ENCODE data around the gene SLC25A23.

The SLC25A23 gene

DNA sequence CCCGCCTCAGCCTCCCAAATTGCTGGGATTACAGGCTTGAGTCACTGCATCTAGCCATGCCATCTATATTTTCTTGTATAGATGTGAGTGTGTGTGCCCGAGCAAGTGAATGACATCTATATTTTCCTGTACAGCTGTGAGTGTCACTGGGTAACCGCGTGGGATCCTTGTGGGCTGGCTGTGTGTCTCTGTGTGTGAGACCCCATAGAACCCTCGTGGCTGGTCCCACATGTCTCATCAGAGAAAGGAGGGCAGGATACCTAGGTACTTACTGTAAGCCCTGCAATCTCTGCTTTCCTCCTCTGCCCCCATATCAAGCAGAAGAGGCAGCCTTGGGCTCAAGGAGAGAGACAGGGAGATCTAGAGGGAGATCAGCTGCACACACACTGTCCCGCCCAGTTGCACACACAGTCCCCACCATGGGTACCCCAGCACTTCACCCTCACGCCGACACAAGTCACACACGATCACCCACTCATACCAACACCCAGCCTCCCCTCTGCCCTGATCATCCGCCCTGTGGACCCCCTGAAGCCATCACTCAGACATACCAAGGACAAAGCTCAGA lies 21.3 kb upstream of the SLC25A23 start:
- DNase-seq (ENCODE audit: low spot score) = peak; percentile 35
- TF ChIP-seq, protein P1, sequence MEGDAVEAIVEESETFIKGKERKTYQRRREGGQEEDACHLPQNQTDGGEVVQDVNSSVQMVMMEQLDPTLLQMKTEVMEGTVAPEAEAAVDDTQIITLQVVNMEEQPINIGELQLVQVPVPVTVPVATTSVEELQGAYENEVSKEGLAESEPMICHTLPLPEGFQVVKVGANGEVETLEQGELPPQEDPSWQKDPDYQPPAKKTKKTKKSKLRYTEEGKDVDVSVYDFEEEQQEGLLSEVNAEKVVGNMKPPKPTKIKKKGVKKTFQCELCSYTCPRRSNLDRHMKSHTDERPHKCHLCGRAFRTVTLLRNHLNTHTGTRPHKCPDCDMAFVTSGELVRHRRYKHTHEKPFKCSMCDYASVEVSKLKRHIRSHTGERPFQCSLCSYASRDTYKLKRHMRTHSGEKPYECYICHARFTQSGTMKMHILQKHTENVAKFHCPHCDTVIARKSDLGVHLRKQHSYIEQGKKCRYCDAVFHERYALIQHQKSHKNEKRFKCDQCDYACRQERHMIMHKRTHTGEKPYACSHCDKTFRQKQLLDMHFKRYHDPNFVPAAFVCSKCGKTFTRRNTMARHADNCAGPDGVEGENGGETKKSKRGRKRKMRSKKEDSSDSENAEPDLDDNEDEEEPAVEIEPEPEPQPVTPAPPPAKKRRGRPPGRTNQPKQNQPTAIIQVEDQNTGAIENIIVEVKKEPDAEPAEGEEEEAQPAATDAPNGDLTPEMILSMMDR (IDR thresholded peaks at IDR 0.05; ENCODE audit: extremely low read depth, insufficient read depth, missing control alignments) = no peak
- in situ Hi-C loops (cut with MboI; ENCODE audit: low pct_unique_long_range_greater_than_20kb, low sequenced_read_pairs, unreplicated experiment) = no loop called here

DNA sequence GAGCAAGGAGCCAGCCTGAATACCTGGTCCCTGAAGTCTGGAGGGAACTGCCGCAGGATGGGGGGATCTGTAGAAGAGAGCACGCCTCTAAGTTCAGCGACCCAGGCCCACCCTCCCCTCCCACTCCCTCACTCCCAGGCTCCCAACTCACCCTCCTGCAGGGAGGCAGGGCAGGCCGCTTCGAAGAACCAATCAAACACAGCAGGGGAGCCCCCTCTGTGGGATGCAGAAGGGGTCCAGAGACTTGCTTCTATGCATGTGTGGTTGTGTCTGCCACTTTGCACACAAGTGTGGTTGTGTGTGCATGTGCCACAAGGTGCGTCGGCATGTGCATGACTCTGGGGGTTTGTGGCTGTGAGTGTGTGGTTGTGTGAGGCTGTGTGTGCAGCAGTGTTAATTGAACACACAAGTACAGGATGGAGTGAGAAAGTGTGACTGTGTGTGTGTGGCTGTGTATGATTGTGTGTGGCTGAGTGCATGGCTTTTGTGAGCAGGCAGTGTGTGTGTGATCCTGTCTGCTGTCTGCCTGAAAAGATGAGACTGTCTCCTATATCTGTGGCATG lies 20.3 kb upstream of the SLC25A23 start:
- TF ChIP-seq, protein P1 (IDR thresholded peaks at IDR 0.05; ENCODE audit: extremely low read depth, insufficient read depth, missing control alignments) = no peak
- in situ Hi-C loops (cut with MboI; ENCODE audit: low pct_unique_long_range_greater_than_20kb, low sequenced_read_pairs, unreplicated experiment) = no loop called here
- peak; percentile 9 for DNase-seq (ENCODE audit: low spot score)

DNA sequence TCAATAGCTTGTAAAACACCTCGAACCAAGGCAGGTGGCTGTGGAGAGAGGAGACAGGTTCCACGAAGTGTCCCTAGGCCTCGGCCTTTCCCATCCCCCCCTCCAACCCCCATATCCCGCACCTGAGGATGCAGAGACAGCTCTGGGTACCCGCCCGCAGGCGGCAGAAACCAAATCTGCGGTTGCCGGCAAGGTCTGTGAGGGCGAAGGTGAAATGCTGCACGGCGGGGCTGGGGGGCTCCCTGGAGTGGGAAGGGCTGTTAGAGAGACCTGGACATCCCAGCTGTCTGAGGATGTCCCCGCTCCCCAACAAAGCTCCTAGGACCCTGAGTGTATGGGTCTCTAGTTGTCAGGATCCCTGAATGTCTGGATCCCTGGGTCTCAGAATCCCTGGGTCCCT lies 19.2 kb upstream of the SLC25A23 start:
- in situ Hi-C loops (cut with MboI; ENCODE audit: low pct_unique_long_range_greater_than_20kb, low sequenced_read_pairs, unreplicated experiment) = no loop called here
- TF ChIP-seq, protein P1 (IDR thresholded peaks at IDR 0.05; ENCODE audit: extremely low read depth, insufficient read depth, missing control alignments) = no peak

DNA sequence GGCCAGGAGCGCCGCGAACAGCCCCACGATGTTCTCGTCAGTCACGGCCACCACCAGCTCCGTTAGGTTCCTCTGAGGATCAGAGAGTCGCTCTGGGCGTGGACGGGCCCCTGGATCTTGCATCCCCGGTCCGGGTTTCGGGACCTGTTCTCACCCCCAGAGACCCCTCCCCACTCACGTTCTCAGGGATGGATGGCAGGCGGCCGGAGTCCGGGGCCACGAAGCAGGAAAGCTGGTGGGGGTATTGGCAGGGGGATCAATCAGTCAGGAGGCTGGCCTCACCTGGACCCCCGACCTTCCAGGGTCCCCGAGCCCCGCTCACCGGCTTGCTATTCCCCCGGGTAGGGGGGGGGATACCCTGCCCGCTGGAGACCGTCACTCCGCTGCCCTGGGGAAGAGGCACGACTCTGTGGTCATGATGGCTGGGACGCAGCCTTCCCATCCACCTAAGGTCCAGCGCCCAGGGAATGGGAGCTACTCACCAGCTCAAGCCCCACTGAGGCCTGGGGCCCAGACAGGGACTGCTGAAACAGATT lies 17.4 kb upstream of the SLC25A23 start:
- in situ Hi-C loops (cut with MboI; ENCODE audit: low pct_unique_long_range_greater_than_20kb, low sequenced_read_pairs, unreplicated experiment) = no loop called here
- DNase-seq (ENCODE audit: low spot score) = no peak
- TF ChIP-seq, protein P1 (IDR thresholded peaks at IDR 0.05; ENCODE audit: extremely low read depth, insufficient read depth, missing control alignments) = no peak

More for the DNA sequence above, 19.2 kb upstream of the SLC25A23 start:
- DNase-seq (ENCODE audit: low spot score) = no peak

DNA sequence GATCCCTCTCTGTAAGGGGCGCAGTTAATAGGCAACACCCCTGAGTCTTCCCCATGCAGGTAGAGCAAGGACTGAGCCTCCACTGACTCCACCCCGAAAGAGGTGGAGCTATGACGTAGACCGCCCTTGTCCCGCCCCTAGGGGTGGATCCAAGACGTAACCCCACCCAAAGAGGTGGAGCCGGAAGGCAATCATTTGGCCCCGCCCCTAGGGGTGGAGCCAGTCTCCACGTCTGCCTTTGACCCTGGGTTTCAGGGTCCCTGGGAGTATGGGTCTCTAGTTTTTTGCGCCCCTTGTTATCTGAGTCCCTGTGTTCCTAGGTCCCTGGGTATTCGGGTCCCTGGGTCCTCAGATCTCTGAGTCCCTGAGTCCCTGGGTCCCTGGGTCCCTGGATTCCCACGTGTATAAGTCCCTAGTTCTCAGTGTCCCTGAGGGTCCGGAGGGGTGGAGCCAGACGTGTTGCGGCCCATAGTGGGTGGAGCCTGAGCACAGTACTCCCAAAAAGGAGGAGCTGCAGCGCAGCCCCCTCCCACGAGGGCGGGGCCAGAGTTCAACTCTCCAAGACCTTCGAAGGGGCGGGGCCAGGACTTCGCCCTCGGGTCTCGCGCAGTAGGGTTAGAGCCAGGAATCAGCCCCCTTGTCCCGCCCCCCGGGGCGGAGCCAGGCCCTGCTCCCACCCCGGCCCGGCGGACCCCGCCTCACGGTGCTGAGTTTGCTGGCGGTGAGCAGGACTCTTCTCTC lies 16.7 kb upstream of the SLC25A23 start:
- DNase-seq (ENCODE audit: low spot score) = peak; percentile 83
- in situ Hi-C loops (cut with MboI; ENCODE audit: low pct_unique_long_range_greater_than_20kb, low sequenced_read_pairs, unreplicated experiment) = no loop called here
- TF ChIP-seq, protein P1 (IDR thresholded peaks at IDR 0.05; ENCODE audit: extremely low read depth, insufficient read depth, missing control alignments) = peak; percentile 9

DNA sequence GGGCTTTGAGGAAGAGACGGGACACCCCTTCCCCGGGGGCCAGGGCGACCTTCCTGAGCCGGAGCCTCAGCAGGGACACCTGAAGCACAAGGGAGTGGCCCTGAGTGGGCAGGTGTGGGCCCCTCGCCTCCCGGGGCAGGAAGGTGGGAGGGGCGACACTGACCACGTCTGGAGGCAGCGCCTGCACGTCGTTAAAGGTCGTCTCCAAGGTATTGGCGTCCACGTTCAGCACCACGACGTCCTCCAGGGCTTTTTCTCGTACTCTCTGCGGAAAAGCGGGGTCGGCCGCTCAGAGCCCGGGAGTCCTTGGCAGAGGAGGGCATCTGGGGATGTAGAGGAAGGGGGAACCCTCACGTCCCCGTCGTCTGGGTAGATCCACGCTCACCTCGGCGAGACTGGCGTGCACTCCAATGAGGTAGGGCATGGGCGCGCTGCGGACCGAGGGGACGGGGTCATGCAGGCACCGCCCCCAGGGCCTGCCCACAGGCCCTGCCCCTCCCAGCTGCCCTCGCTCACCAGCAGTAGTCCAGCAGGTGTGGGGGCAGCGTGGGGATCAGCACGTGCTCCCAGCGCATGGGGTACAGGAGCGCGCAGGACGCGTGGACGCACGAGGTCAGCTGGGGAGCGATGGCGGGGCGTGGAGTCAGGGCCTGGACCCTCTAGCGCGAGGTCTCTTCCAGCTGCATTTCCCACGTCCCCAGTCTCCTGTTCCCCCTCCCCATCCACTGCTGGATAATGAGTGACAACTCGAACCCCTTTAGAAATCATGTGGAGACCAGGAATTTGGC lies 15.9 kb upstream of the SLC25A23 start:
- DNase-seq (ENCODE audit: low spot score) = no peak
- in situ Hi-C loops (cut with MboI; ENCODE audit: low pct_unique_long_range_greater_than_20kb, low sequenced_read_pairs, unreplicated experiment) = no loop called here
- TF ChIP-seq, protein P1 (IDR thresholded peaks at IDR 0.05; ENCODE audit: extremely low read depth, insufficient read depth, missing control alignments) = no peak
